Gastrocnemius medialis (tissue), 4 donors: Measurements from ENCODE around the gene RBM6.

Experiments used
- POLR2A ChIP-seq, 2 donors: fragments of 450-650 bp; IDR thresholded peaks; one replicate each; pipeline ENCODE4 v1.6.1; 2017; ENCODE audit warnings: antibody characterized with exemption in 2 of 2, mild to moderate bottlenecking in 2 of 2, moderate library complexity in 2 of 2
- TF ChIP-seq, protein P1 (sequence below), 5 experiments: fragments of 450-650 bp in 3 of 5; fragments of 200-600 bp in 2 of 5; sonication (generic) in 2 of 5; IDR thresholded peaks in 4 of 5; conservative IDR thresholded peaks in 1 of 5; 1 replicate in 4 of 5; 2 replicates in 1 of 5; pipeline ENCODE4 v1.5.1; 2016 to 2019; ENCODE audit warnings: antibody characterized with exemption in 5 of 5, mild to moderate bottlenecking in 3 of 5, moderate library complexity in 3 of 5

DNA sequence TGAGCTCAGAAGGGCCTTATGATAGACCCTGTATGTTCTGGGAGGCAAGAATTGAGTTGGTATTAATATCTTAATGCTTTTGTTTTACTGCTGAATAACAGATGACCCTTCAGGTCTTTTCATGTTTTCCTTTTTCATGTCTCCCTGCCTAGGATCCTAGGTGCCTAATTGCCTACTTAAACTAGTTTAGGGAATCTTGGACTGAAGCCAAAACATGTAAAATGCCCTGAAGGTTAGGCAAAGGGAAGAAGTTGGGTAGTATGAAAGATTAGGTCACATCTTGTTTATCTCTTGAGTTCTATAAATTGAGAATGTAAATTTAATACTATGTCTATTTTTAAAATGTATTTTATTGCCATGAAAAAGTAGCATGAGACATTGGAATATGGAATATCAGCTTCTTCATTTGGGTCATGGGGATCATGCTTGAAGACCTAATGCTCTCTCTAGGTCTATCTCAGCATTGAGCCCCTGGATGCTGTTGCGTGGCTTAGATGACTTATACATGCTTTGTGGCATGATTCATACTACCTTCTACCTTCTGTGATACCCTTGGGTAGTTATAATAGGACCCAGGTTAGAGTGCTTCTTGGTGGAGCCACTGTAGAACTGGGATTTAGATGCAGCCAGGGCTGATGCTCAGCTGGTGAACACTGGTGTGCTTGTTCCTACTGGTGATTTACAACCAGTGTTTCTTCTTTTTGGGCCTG is 26.4 kb downstream of the RBM6 start:
- TF ChIP-seq, protein P1, sequence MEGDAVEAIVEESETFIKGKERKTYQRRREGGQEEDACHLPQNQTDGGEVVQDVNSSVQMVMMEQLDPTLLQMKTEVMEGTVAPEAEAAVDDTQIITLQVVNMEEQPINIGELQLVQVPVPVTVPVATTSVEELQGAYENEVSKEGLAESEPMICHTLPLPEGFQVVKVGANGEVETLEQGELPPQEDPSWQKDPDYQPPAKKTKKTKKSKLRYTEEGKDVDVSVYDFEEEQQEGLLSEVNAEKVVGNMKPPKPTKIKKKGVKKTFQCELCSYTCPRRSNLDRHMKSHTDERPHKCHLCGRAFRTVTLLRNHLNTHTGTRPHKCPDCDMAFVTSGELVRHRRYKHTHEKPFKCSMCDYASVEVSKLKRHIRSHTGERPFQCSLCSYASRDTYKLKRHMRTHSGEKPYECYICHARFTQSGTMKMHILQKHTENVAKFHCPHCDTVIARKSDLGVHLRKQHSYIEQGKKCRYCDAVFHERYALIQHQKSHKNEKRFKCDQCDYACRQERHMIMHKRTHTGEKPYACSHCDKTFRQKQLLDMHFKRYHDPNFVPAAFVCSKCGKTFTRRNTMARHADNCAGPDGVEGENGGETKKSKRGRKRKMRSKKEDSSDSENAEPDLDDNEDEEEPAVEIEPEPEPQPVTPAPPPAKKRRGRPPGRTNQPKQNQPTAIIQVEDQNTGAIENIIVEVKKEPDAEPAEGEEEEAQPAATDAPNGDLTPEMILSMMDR (IDR thresholded peaks at IDR 0.05 in 4 of 5, conservative IDR thresholded peaks at IDR 0.05 in 1 of 5), result no peak
- TF ChIP-seq POLR2A (IDR thresholded peaks at IDR 0.05), result no peak
